ENCODE data around the gene CFB. TPM values are rescaled to one million over a fixed set of nuclear protein-coding genes. Genes with fewer than 3 reads are reported as not detected.

The CFB gene
- total and polyA plus RNA-seq, 9 of the 15 experiments (the other 6 are each of a cell fraction or from before 2014, with no cell fraction given), result 0.08 to 0.91 (median 0.22) TPM; not detected in 4

DNA sequence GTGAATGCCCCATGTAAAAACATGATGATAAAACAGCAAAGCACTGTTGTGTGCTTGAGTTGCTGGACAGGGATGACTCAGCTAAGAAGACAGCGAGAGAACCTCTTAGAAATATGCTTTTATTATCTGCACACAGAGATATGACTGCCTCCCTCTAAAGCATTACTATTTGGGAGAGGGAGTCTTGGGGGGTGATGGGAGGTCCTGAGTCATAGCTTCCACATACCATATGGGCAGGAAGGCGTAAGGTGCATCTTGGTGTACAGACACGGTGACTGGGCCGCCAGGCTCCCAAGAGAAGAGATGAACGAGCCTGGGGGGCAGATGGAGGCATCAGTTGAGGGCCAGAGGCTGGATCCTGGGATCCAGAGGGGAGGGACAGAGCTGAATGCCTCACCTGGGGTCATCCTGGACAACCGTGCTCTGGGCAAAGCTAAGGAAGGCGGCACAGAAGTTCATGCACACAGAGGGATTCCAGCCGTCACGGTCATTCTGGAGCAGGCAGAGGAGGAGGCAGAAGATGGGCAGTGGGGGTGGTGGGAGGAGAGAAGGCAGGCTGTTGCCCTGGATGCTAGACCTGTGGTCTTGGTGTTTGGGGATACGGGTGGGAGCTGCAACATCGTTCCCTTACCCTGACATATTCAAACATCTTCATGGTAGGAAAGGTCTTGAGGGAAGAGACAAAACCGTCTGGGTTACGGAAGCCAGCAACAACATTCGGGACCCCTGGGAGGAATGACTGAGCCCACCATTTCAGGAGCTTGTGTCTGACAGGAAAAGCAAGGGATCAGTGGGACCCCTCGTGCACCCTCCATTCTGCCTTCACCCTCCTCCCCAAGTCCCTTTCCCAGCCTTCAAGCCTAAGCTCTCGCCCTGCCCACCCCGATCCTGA is 24.1 kb downstream of the CFB start (continued):
- TF ChIP-seq, protein P1, sequence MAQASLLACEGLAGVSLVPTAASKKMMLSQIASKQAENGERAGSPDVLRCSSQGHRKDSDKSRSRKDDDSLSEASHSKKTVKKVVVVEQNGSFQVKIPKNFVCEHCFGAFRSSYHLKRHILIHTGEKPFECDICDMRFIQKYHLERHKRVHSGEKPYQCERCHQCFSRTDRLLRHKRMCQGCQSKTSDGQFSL (CRISPR knock-in tag; IDR thresholded peaks at IDR 0.05), result peak; percentile 68; the same call in 1 of the 2 replicates
- TF ChIP-seq, protein P1 (tag; IDR thresholded peaks at IDR 0.05), result no peak
- TF ChIP-seq PURB (CRISPR knock-in tag; IDR thresholded peaks at IDR 0.05; ENCODE audit: low read depth) (no peak), TCF3 (CRISPR knock-in tag; IDR thresholded peaks at IDR 0.05) (peak; percentile 68; the same call in 1 of the 2 replicates), ZNF766 (CRISPR knock-in tag; conservative IDR thresholded peaks at IDR 0.05) (peak; percentile 41; the same call in 1 of the 2 replicates), SMAD1 (IDR thresholded peaks at IDR 0.05; ENCODE audit: low read depth, low read length, partially characterized antibody) (peak; percentile 26), KLF13 (tag; IDR thresholded peaks at IDR 0.05; ENCODE audit: borderline replicate concordance, low read depth) (no peak), SIN3B (IDR thresholded peaks at IDR 0.05; ENCODE audit: low read depth) (no peak), IRF2 (CRISPR knock-in tag; IDR thresholded peaks at IDR 0.05) (no peak), EHMT2 (IDR thresholded peaks at IDR 0.05) (no peak; the same call in 1 of the 2 replicates), RAD51 (IDR thresholded peaks at IDR 0.05; ENCODE audit: borderline replicate concordance, low read depth) (no peak), C11orf30 (IDR thresholded peaks at IDR 0.05; ENCODE audit: low read depth) (peak; percentile 96), ZNF644 (tag; IDR thresholded peaks at IDR 0.05; ENCODE audit: low read depth) (no peak), CREBBP (IDR thresholded peaks at IDR 0.05; ENCODE audit: low read depth, low read length) (no peak), NCOA4 (IDR thresholded peaks at IDR 0.05; ENCODE audit: partially characterized antibody) (peak; percentile 59)
- TF ChIP-seq, protein P2, sequence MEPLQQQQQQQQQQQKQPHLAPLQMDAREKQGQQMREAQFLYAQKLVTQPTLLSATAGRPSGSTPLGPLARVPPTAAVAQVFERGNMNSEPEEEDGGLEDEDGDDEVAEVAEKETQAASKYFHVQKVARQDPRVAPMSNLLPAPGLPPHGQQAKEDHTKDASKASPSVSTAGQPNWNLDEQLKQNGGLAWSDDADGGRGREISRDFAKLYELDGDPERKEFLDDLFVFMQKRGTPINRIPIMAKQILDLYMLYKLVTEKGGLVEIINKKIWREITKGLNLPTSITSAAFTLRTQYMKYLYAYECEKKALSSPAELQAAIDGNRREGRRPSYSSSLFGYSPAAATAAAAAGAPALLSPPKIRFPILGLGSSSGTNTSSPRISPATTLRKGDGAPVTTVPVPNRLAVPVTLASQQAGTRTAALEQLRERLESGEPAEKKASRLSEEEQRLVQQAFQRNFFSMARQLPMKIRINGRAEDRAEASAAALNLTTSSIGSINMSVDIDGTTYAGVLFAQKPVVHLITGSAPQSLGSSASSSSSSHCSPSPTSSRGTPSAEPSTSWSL (CRISPR knock-in tag; IDR thresholded peaks at IDR 0.05; ENCODE audit: borderline replicate concordance), result 0 out of 2 replicates have a peak, but pooled peaks have one; percentile 68
- TF ChIP-seq, protein P3, sequence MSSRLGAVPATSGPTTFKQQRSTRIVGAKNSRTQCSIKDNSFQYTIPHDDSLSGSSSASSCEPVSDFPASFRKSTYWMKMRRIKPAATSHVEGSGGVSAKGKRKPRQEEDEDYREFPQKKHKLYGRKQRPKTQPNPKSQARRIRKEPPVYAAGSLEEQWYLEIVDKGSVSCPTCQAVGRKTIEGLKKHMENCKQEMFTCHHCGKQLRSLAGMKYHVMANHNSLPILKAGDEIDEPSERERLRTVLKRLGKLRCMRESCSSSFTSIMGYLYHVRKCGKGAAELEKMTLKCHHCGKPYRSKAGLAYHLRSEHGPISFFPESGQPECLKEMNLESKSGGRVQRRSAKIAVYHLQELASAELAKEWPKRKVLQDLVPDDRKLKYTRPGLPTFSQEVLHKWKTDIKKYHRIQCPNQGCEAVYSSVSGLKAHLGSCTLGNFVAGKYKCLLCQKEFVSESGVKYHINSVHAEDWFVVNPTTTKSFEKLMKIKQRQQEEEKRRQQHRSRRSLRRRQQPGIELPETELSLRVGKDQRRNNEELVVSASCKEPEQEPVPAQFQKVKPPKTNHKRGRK (tag; IDR thresholded peaks at IDR 0.05), result no peak
- TF ChIP-seq, protein P4, sequence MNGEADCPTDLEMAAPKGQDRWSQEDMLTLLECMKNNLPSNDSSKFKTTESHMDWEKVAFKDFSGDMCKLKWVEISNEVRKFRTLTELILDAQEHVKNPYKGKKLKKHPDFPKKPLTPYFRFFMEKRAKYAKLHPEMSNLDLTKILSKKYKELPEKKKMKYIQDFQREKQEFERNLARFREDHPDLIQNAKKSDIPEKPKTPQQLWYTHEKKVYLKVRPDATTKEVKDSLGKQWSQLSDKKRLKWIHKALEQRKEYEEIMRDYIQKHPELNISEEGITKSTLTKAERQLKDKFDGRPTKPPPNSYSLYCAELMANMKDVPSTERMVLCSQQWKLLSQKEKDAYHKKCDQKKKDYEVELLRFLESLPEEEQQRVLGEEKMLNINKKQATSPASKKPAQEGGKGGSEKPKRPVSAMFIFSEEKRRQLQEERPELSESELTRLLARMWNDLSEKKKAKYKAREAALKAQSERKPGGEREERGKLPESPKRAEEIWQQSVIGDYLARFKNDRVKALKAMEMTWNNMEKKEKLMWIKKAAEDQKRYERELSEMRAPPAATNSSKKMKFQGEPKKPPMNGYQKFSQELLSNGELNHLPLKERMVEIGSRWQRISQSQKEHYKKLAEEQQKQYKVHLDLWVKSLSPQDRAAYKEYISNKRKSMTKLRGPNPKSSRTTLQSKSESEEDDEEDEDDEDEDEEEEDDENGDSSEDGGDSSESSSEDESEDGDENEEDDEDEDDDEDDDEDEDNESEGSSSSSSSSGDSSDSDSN (IDR thresholded peaks at IDR 0.05; ENCODE audit: borderline replicate concordance in 1 of 2, low read depth in 2 of 2, low read length in 2 of 2), result peak in 1 of 2 experiments; percentile 63; a peak in 1 of 4 replicates
